H7 (cell line): ENCODE results near the gene RAD51C. TPM values are rescaled to one million over a fixed set of nuclear protein-coding genes. Genes with fewer than 3 reads are reported as not detected.
A peak's percentile ranks its signal among the peaks of the same experiment; 100 is the strongest.
"Not testable (repeated sequence)": the region's sequence is repeated elsewhere in the genome, so short reads cannot be mapped to it uniquely, and the experiment has no call there.

Experiments used
- DNase-seq: peaks from one replicate; pipeline ENCODE4 v3.0.0; 2012
- H3K27me3 ChIP-seq: 2 replicates; pipeline ENCODE4 v1.6.0; 2011; ENCODE audit warnings: mild to moderate bottlenecking, low read length; ENCODE audit not compliant: control insufficient read depth, insufficient read depth
- H3K36me3 ChIP-seq: replicated peaks from 2 replicates; pipeline ENCODE4 v1.5.1; 2011; ENCODE audit warnings: low read length; ENCODE audit not compliant: control insufficient read depth, insufficient read depth
- H3K4me3 ChIP-seq: 2 replicates; pipeline ENCODE4 v1.5.1; 2011; ENCODE audit warnings: low read depth, mild to moderate bottlenecking, control low read depth, low read length, moderate library complexity; ENCODE audit not compliant: insufficient read depth
- total RNA-seq: library from RNA; depleted of rRNA; stranded (reverse); fragments of >200 nt; shearing (Covaris generic); gene quantifications from 2 replicates; pipeline ENCODE4 v1.2.3, GENCODE V29; 2014; rRNA removed

Gene RAD51C
- 16.5 and 19.3 TPM in 2 replicates for total RNA-seq

DNA sequence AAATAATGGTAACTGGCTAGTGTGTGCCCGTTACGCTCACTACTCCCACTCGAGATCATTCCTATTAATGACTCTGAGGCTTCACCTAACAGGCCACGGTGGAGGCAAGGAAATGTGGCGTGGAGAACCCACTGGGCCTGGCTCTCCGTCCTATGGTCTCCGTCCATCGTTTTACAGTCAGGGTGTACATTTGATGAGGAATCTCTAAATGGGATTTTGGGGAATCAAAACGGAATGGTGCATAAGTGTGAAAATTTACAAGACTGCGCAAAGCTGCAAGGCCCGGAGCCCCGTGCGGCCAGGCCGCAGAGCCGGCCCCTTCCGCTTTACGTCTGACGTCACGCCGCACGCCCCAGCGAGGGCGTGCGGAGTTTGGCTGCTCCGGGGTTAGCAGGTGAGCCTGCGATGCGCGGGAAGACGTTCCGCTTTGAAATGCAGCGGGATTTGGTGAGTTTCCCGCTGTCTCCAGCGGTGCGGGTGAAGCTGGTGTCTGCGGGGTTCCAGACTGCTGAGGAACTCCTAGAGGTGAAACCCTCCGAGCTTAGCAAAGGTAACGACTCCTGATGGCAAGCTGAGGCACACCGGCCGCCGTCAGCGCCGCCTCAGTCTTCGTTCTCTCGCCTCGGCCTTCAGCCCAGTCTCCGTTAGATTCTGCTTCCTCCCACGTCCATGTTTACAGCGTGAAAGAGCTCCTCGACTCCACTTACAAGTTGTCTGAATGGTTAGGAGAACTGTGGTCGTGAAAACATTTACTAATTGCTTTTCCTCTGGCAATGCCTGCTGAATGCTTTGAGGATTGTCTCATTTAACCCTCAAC is at the start of gene RAD51C:
RAD51C (plus strand) TSS at position 364 of the 817 bp plus-strand sequence; CDS start at position 406, 42 bp downstream.
- Histone ChIP-seq H3K36me3 (no peaks in the 10 kb centered on the region), H3K27me3 (no peaks in the 10 kb centered on the region), H3K4me3 (peak within 1 kb of the TSS; percentile 47)
- peak; percentile 80 for DNase-seq

- DNase-seq, result no peak
- no peaks in the 10 kb centered on the region for H3K36me3 ChIP-seq
- H3K27me3 ChIP-seq, result no peaks in the 10 kb centered on the region
- no peak overlapping the region for H3K4me3 ChIP-seq
Observed at GRCh38 chr17:58643147-58643546, 49.3 kb upstream of the RAD51C start.

- no peak overlapping the region for H3K4me3 ChIP-seq
- no peak for DNase-seq
- no peaks in the 10 kb centered on the region for H3K27me3 ChIP-seq
- no peaks in the 10 kb centered on the region for H3K36me3 ChIP-seq
Observed at GRCh38 chr17:58648236-58648635, 44.2 kb upstream of the RAD51C start.

GRCh38 chr17:58657962-58658803 is 34.2 kb upstream of the RAD51C start:
- H3K27me3 ChIP-seq, H3K36me3 ChIP-seq, DNase-seq: not testable (repeated sequence)
- peak overlapping the region; percentile 8; the same call in 1 of the 2 replicates for H3K4me3 ChIP-seq

GRCh38 chr17:58658804-58659713 is 33.3 kb upstream of the RAD51C start:
- no peaks in the 10 kb centered on the region for H3K27me3 ChIP-seq
- peak; percentile 85 for DNase-seq
- H3K4me3 ChIP-seq, result peak overlapping the region; percentile 32
- no peaks in the 10 kb centered on the region for H3K36me3 ChIP-seq

- not testable (repeated sequence) for H3K36me3 ChIP-seq, DNase-seq, H3K27me3 ChIP-seq
- H3K4me3 ChIP-seq, result peak overlapping the region; percentile 32
Observed at GRCh38 chr17:58659714-58660084, 32.7 kb upstream of the RAD51C start.

GRCh38 chr17:58660621-58661020 is 31.8 kb upstream of the RAD51C start:
- H3K36me3 ChIP-seq, result no peaks in the 10 kb centered on the region
- H3K27me3 ChIP-seq, result no peaks in the 10 kb centered on the region
- no peak overlapping the region for H3K4me3 ChIP-seq
- DNase-seq, result no peak

- Histone ChIP-seq H3K4me3 (no peak overlapping the region), H3K27me3 (no peaks in the 10 kb centered on the region), H3K36me3 (no peaks in the 10 kb centered on the region)
- no peak for DNase-seq
Observed at GRCh38 chr17:58661499-58661898, 30.9 kb upstream of the RAD51C start.

GRCh38 chr17:58664302-58664701 is 28.1 kb upstream of the RAD51C start:
- H3K36me3 ChIP-seq, result no peaks in the 10 kb centered on the region
- no peaks in the 10 kb centered on the region for H3K27me3 ChIP-seq
- DNase-seq, result no peak
- H3K4me3 ChIP-seq, result no peak overlapping the region

DNA sequence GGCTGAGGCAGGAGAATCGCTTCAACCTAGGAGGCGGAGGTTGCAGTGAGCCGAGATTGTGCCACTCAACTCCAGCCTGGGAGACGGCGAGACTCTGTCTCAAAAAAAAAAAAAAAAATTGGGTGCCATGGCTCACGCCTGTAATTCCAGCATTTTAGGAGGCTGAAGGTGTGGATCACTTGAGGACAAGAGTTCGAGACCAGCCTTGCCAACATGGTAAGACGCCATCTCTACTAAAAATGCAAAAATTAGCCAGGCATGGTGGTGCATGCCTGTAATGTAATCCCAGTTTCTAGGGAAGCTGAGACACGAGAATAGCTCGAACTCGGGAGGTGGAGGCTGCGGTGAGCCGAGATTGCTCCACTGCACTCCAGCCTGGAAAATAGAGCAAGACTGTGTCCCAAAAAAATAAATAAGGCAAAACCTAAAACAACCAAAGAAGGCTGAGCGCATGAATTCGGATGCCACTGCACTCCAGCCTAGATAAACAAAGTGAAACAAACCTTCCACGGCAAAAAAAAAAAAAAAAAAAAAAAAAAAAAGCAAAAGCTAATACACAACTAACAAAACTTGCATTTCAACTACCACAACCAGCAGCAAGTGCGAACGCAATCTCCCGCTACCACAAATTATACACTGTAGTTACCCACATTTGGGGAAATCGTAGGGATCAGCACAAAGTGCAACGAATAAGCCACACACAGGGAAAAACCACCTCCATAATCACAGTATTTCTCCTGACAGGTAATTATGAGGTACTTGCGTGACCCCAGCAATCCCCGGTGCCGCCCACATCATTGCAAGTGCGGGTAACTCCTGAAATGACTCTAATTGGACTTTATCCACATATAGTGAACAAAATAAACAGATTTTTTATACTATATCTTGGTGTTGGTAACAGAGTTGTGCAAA is 26.2 kb upstream of the RAD51C start:
- H3K4me3 ChIP-seq, result no peak overlapping the region
- no peak for DNase-seq

DNA sequence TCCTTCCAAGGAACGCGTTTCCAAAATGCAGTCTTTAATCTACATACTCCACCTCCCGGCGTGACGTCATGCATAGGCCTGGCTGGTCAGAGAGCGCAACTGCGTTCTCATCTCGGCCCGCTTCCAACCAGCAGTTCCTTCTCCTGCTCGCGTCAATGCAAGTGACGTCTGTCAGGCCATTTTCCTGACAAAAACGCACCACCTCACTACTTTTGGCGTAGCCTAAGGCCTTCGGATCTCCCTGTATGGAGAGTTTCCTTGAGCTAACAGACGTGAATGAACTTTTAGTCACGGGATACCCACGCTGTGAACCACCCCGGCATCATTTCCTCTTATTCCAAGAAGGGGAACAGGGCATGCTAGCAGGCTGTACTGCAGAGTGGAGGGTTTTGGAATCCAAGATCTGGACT is 25.5 kb upstream of the RAD51C start:
- no peak overlapping the region for H3K4me3 ChIP-seq
- H3K27me3 ChIP-seq, result no peaks in the 10 kb centered on the region
- DNase-seq, result no peak
- no peaks in the 10 kb centered on the region for H3K36me3 ChIP-seq

More for the DNA sequence above, 26.2 kb upstream of the RAD51C start:
- H3K27me3 ChIP-seq, result no peaks in the 10 kb centered on the region
- H3K36me3 ChIP-seq, result no peaks in the 10 kb centered on the region

- Histone ChIP-seq H3K36me3 (no peaks in the 10 kb centered on the region), H3K27me3 (no peaks in the 10 kb centered on the region), H3K4me3 (no peak overlapping the region)
- DNase-seq, result no peak
Observed at GRCh38 chr17:58667934-58668597, 24.3 kb upstream of the RAD51C start.

DNA sequence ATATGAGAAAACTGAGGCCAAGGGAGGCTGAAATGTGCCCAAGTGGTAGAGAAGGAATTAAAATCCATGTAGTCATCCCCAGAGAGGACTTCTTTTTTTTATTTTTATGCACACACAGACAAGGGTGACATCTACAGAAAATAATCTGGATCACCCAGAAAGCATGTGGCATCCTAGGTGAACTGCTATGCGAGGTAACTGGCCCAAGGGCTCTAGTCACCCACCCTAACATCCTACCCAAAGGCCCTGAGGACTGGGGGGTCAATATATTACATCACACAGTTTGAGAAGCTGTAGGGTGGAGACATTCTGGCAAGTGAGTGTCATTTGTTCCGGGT is 23.8 kb upstream of the RAD51C start:
- DNase-seq, result no peak
- Histone ChIP-seq H3K36me3 (no peaks in the 10 kb centered on the region), H3K27me3 (no peaks in the 10 kb centered on the region), H3K4me3 (no peak overlapping the region)
